HCT116 (cell line): ENCODE data around the gene HNF1B. TPM values are rescaled to one million over a fixed set of nuclear protein-coding genes. Genes with fewer than 3 reads are reported as not detected.

Source experiments
- ATAC-seq: fragments of 200-7000 bp; cut with Tn5 transposase; 2 replicates; pipeline ENCODE4 v1.9.1; 2020; ENCODE audit warnings: mild to moderate bottlenecking, moderate library complexity
- BruUV-seq: library from RNA; stranded (reverse); fragments of 400-500 nt; replicated peaks from 2 replicates; lab custom pipeline; 2021; lab: Mats Ljungman, UMichigan
- CTCF ChIA-PET: fragments of 300-600 bp; sonication (Branson Sonifier 250); formaldehyde crosslinking; loops from one replicate; lab custom pipeline; 2021; ENCODE audit warnings: antibody characterized with exemption; lab: Charles Lee
- POLR2A ChIA-PET: fragments of 300-600, 350-600 bp; sonication (Branson Sonifier 250); formaldehyde crosslinking; loops from one replicate; lab custom pipeline; 2021; ENCODE audit warnings: antibody characterized with exemption; lab: Charles Lee
- RAD21 ChIA-PET, 2 experiments: fragments of 300-600 bp; sonication (Branson Sonifier 250); formaldehyde crosslinking; loops; one replicate each; lab custom pipeline; 2023; ENCODE audit warnings: low total read pairs in 2 of 2; ENCODE audit not compliant: uncharacterized antibody in 2 of 2, unreplicated experiment in 2 of 2, low non-redundant PET in 1 of 2; lab: Charles Lee
- DNase-seq: peaks from one replicate; pipeline ENCODE4 v3.0.0-alpha.2; 2010; ENCODE audit warnings: low read depth, low spot score
- H2AFZ ChIP-seq: fragments of 200-600 bp; shearing (Covaris generic), sonication (generic); 2 replicates; pipeline ENCODE4 v1.6.1; 2017; ENCODE audit warnings: low read depth, mixed run types, mixed read lengths, antibody characterized with exemption, low read length; ENCODE audit not compliant: poor library complexity, severe bottlenecking
- H3K27ac ChIP-seq: 2 replicates; pipeline ENCODE4 v1.5.1; 2012; ENCODE audit warnings: low read depth, low read length
- H3K27me3 ChIP-seq: fragments of 200-600 bp; sonication (generic); 2 replicates; pipeline ENCODE4 v1.6.1; 2016; ENCODE audit warnings: mixed run types, low read length, mixed read lengths; ENCODE audit not compliant: insufficient read depth
- H3K36me3 ChIP-seq, 2 experiments: fragments of 200-500 bp in 1 of 2; fragments of 200-600 bp in 1 of 2; sonication (Bioruptor generic) in 1 of 2; sonication (generic) in 1 of 2; 2 replicates each; pipeline versions ENCODE4 v1.5.1 to v1.6.1; 2014 to 2016; ENCODE audit warnings: low read length in 2 of 2, inconsistent platforms in 1 of 2, mixed read lengths in 1 of 2, mixed run types in 1 of 2; ENCODE audit not compliant: insufficient read depth in 2 of 2, control insufficient read depth in 1 of 2
- H3K4me1 ChIP-seq, 2 experiments: fragments of 200-600 bp in 1 of 2; sonication (generic) in 1 of 2; 2 replicates each; pipeline versions ENCODE4 v1.5.1 to v1.6.1; 2012 to 2017; ENCODE audit warnings: low read length in 2 of 2, inconsistent platforms in 1 of 2, mild to moderate bottlenecking in 1 of 2, mixed read lengths in 1 of 2, mixed run types in 1 of 2, moderate library complexity in 1 of 2; ENCODE audit not compliant: insufficient read depth in 2 of 2, control insufficient read depth in 1 of 2
- H3K4me2 ChIP-seq: fragments of 200-600 bp; sonication (generic); 2 replicates; pipeline ENCODE4 v1.6.1; 2017; ENCODE audit warnings: mixed run types, low read length, mixed read lengths
- H3K4me3 ChIP-seq, 2 experiments: fragments of 200-600 bp in 1 of 2; sonication (generic) in 1 of 2; replicated peaks in 1 of 2; 2 replicates each; pipeline ENCODE4 v1.5.1; 2011 to 2016; ENCODE audit warnings: low read length in 2 of 2, control low read depth in 1 of 2, low read depth in 1 of 2, mild to moderate bottlenecking in 1 of 2, mixed read lengths in 1 of 2, mixed run types in 1 of 2
- H3K79me2 ChIP-seq: fragments of 200-600 bp; sonication (generic); 2 replicates; pipeline ENCODE4 v1.6.1; 2017; ENCODE audit warnings: mild to moderate bottlenecking, mixed run types, low read length, moderate library complexity, mixed read lengths; ENCODE audit not compliant: insufficient read depth
- H3K9ac ChIP-seq: fragments of 200-600 bp; sonication (generic); 2 replicates; pipeline ENCODE4 v1.6.1; 2016; ENCODE audit warnings: low read length, mixed read lengths
- H3K9me2 ChIP-seq: fragments of 200-600 bp; sonication (generic), shearing (Covaris generic); 2 replicates; pipeline ENCODE4 v1.6.1; 2017; ENCODE audit warnings: mixed run types, mild to moderate bottlenecking, moderate library complexity; ENCODE audit not compliant: insufficient read depth
- H3K9me3 ChIP-seq, 2 experiments: fragments of 200-500 bp in 1 of 2; fragments of 200-600 bp in 1 of 2; sonication (Bioruptor generic) in 1 of 2; sonication (generic) in 1 of 2; 2 replicates each; pipeline ENCODE4 v1.6.1; 2014 to 2017; ENCODE audit warnings: low read length in 2 of 2, mixed read lengths in 2 of 2, inconsistent platforms in 1 of 2, low read depth in 1 of 2, mild to moderate bottlenecking in 1 of 2, mixed run types in 1 of 2, moderate library complexity in 1 of 2; ENCODE audit not compliant: control insufficient read depth in 1 of 2, insufficient read depth in 1 of 2
- H4K20me1 ChIP-seq: fragments of 200-600 bp; sonication (generic), shearing (Covaris generic); 2 replicates; pipeline ENCODE4 v1.6.1; 2017; ENCODE audit warnings: mixed run types, mild to moderate bottlenecking, moderate library complexity; ENCODE audit not compliant: insufficient read depth
- CBX3 ChIP-seq: IDR thresholded peaks from 2 replicates; pipeline ENCODE4 v1.6.1; 2012; ENCODE audit warnings: low read depth
- CEBPB ChIP-seq: IDR thresholded peaks from 2 replicates; pipeline ENCODE4 v1.6.1; 2012; ENCODE audit warnings: low read depth
- EGR1 ChIP-seq: IDR thresholded peaks from 2 replicates; pipeline ENCODE4 v1.6.1; 2012; ENCODE audit warnings: low read depth
- ELF1 ChIP-seq: IDR thresholded peaks from 2 replicates; pipeline ENCODE4 v1.6.1; 2012; ENCODE audit warnings: low read depth, borderline replicate concordance
- EZH2 ChIP-seq: fragments of 200-600 bp; sonication (generic); IDR thresholded peaks from 2 replicates; pipeline ENCODE4 v1.6.1; 2017; ENCODE audit warnings: antibody characterized with exemption, mixed run types
- EZH2phosphoT487 ChIP-seq: fragments of 200-600 bp; IDR thresholded peaks from 2 replicates; pipeline ENCODE4 v1.6.1; 2018; ENCODE audit warnings: antibody characterized with exemption, borderline replicate concordance
- FOSL1 ChIP-seq: IDR thresholded peaks from 2 replicates; pipeline ENCODE4 v1.6.1; 2012; ENCODE audit warnings: low read depth
- JUND ChIP-seq: IDR thresholded peaks from 2 replicates; pipeline ENCODE4 v1.6.1; 2012
- POLR2A ChIP-seq: IDR thresholded peaks from 2 replicates; pipeline ENCODE4 v1.7.0; 2011; ENCODE audit warnings: borderline replicate concordance; ENCODE audit not compliant: insufficient read depth, insufficient read length; ENCODE audit errors: extremely low read depth
- POLR2AphosphoS5 ChIP-seq: IDR thresholded peaks from 2 replicates; pipeline ENCODE4 v1.6.1; 2011; ENCODE audit warnings: mild to moderate bottlenecking, low read depth, low read length, moderate library complexity
- RAD21 ChIP-seq: IDR thresholded peaks from 2 replicates; pipeline ENCODE4 v1.6.1; 2012; ENCODE audit warnings: low read depth, mild to moderate bottlenecking
- SIN3A ChIP-seq: IDR thresholded peaks from 2 replicates; pipeline ENCODE4 v1.6.1; 2012; ENCODE audit warnings: low read depth
- SP1 ChIP-seq: IDR thresholded peaks from 2 replicates; pipeline ENCODE4 v1.6.1; 2012; ENCODE audit warnings: low read depth
- TCF7L2 ChIP-seq: IDR thresholded peaks from 2 replicates; pipeline ENCODE4 v1.7.0; 2011; ENCODE audit warnings: borderline replicate concordance, inconsistent platforms; ENCODE audit not compliant: insufficient read depth, insufficient read length; ENCODE audit errors: extremely low read depth
- YY1 ChIP-seq: IDR thresholded peaks from 2 replicates; pipeline ENCODE4 v1.6.1; 2011; ENCODE audit warnings: low read length, low read depth, moderate library complexity, mild to moderate bottlenecking; ENCODE audit not compliant: insufficient replicate concordance; ENCODE audit errors: extremely low read depth
- ZFX ChIP-seq: fragments of 450-650 bp; IDR thresholded peaks from 2 replicates; pipeline ENCODE4 v1.6.1; 2017
- ZNF274 ChIP-seq: fragments of 200-500 bp; sonication (Bioruptor generic); IDR thresholded peaks from 2 replicates; pipeline ENCODE4 v1.6.1; 2014; ENCODE audit warnings: mild to moderate bottlenecking, low read depth, low read length, inconsistent platforms
- intact Hi-C: fragments of 100-400 bp; cut with micrococcal nuclease; formaldehyde crosslinking; loops from 2 replicates; pipeline ENCODE4 v1.10.0; 2022
- total RNA-seq: library from RNA; stranded (reverse); gene quantifications from one replicate; pipeline ENCODE4 v1.2.1, GENCODE V29; 2021; ENCODE audit not compliant: unreplicated experiment
- TF ChIP-seq, protein P1 (sequence below): IDR thresholded peaks from 2 replicates; pipeline ENCODE4 v1.6.1; 2012
- TF ChIP-seq, protein P2 (sequence below): IDR thresholded peaks from 2 replicates; pipeline ENCODE4 v1.6.1; 2012

HNF1B gene
- total RNA-seq, 1 experiment from 2014 or later = 3.6 TPM

GRCh38 chr17:37736428-37736827 is 8.4 kb downstream of the HNF1B start:
- no peak overlapping the region for H3K9ac ChIP-seq
- DNase-seq (no peak), ATAC-seq (no peak)
- ChIA-PET POLR2A (no interaction called here), CTCF (no interaction called here), RAD21 (no interaction called here)
- TF ChIP-seq CEBPB (no peak), ZFX (no peak), CBX3 (no peak), ZNF274 (no peak), ELF1 (no peak), EGR1 (no peak), POLR2AphosphoS5 (no peak), TCF7L2 (no peak)
- TF ChIP-seq, protein P1, sequence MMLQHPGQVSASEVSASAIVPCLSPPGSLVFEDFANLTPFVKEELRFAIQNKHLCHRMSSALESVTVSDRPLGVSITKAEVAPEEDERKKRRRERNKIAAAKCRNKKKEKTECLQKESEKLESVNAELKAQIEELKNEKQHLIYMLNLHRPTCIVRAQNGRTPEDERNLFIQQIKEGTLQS = no peak
- TF ChIP-seq, protein P2, sequence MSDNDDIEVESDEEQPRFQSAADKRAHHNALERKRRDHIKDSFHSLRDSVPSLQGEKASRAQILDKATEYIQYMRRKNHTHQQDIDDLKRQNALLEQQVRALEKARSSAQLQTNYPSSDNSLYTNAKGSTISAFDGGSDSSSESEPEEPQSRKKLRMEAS = no peak
- H3K4me1 ChIP-seq = peaks cover 0 to 17% of the 10 kb centered on the region in 2 experiments; a peak in 2 of 4 replicates
- H3K36me3 ChIP-seq = no peaks in the 10 kb centered on the region
- peaks cover 14% of the 10 kb centered on the region for H3K79me2 ChIP-seq
- H3K4me3 ChIP-seq = no peak overlapping the region
- intact Hi-C loops = no loop called here
- no peaks in the 10 kb centered on the region for H3K9me2 ChIP-seq
- no peak overlapping the region for H3K27ac ChIP-seq
- no peak overlapping the region for H2AFZ ChIP-seq
- no peaks in the 10 kb centered on the region for H4K20me1 ChIP-seq
- no peaks in the 10 kb centered on the region for H3K9me3 ChIP-seq
- no TSS peak for BruUV-seq
- no peaks in the 10 kb centered on the region for H3K27me3 ChIP-seq
- H3K4me2 ChIP-seq = no peak overlapping the region

GRCh38 chr17:37735165-37735564 is 9.7 kb downstream of the HNF1B start:
- no peak for ATAC-seq
- CTCF ChIA-PET = interaction anchor here (1.1 kb wide), 1 partner anchor 71 kb away, joined by 3 read pairs; no protein-coding TSS in a partner anchor
- intact Hi-C loops = no loop called here

More at GRCh38 chr17:37735165-37735564, 9.7 kb downstream of the HNF1B start:
- no TSS peak for BruUV-seq
- H3K9me3 ChIP-seq = no peaks in the 10 kb centered on the region
- H3K36me3 ChIP-seq = no peaks in the 10 kb centered on the region
- no peaks in the 10 kb centered on the region for H3K27me3 ChIP-seq
- H3K4me3 ChIP-seq = no peak overlapping the region
- peaks cover 0 to 14% of the 10 kb centered on the region in 2 experiments; a peak in 2 of 4 replicates for H3K4me1 ChIP-seq
- H3K4me2 ChIP-seq = no peak overlapping the region
- no peaks in the 10 kb centered on the region for H4K20me1 ChIP-seq
- H3K27ac ChIP-seq = no peak overlapping the region
- DNase-seq = no peak
- ChIA-PET POLR2A (no interaction called here), RAD21 (no interaction called here)
- H3K79me2 ChIP-seq = 0 out of 2 replicates have a peak, but pooled peaks cover 1% of the 10 kb centered on the region
- no peaks in the 10 kb centered on the region for H3K9me2 ChIP-seq
- H3K9ac ChIP-seq = no peak overlapping the region
- TF ChIP-seq FOSL1 = no peak
- TF ChIP-seq JUND = no peak
- TF ChIP-seq POLR2A = no peak
- TF ChIP-seq EGR1 = no peak
- TF ChIP-seq EZH2phosphoT487 = no peak
- TF ChIP-seq SP1 = no peak
- TF ChIP-seq YY1 = no peak
- TF ChIP-seq CBX3 = no peak
- TF ChIP-seq, protein P1 = no peak
- no peak for TF ChIP-seq SIN3A
- TF ChIP-seq CEBPB = no peak
- no peak for TF ChIP-seq RAD21
- TF ChIP-seq EZH2 = no peak
- H2AFZ ChIP-seq = no peak overlapping the region
